Memory B cell (primary cell): Measurements from ENCODE around the gene GRAMD2A.

Experiments used
- ATAC-seq: fragments of 150-1000 bp; cut with Tn5 transposase; 2 replicates; pipeline ENCODE4 v1.10.0; 2021; ENCODE audit warnings: low read depth, mild to moderate bottlenecking, moderate library complexity
- DNase-seq, 2 donors: peaks; one replicate each; pipeline ENCODE4 v3.0.0; 2022; ENCODE audit warnings: low spot score in 2 of 2
- H3K27ac Mint-ChIP-seq: one replicate; pipeline ENCODE4 v1.8.0; 2022; ENCODE audit warnings: mild to moderate bottlenecking, moderate library complexity, mixed read lengths
- H3K27me3 Mint-ChIP-seq: one replicate; pipeline ENCODE4 v1.8.0; 2022; ENCODE audit warnings: mixed read lengths
- H3K36me3 Mint-ChIP-seq: one replicate; pipeline ENCODE4 v1.8.0; 2022; ENCODE audit warnings: mild to moderate bottlenecking, mixed read lengths
- H3K4me1 Mint-ChIP-seq: one replicate; pipeline ENCODE4 v1.8.0; 2022; ENCODE audit warnings: mixed read lengths
- H3K4me3 Mint-ChIP-seq: one replicate; pipeline ENCODE4 v1.8.0; 2022; ENCODE audit warnings: mild to moderate bottlenecking, moderate library complexity, mixed read lengths
- H3K9me3 Mint-ChIP-seq: one replicate; pipeline ENCODE4 v1.8.0; 2022; ENCODE audit warnings: mixed read lengths

The GRAMD2A gene

DNA sequence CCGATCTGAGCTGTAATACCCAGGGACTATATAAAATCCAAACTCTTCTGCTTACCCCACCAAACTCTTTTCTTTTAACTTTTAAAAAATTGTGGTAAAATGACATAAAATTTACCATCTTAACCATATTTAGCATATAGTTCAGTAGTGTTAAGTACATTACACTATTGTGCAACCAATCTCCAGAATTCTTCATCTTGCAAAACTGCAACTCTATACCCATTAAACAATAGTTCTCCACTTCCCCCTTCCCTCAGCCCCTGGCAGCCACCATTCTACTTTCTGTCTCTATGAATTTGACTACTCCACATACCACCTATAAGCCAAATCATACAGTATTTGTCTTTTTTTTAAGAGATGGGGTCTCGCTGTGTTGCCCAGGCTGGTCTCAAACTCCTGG lies 40.7 kb downstream of the GRAMD2A start:
- ATAC-seq: no peak
- peaks cover 2% of the 10 kb centered on the region for H3K27me3 Mint-ChIP-seq
- no peak for DNase-seq
- peaks cover 3% of the 10 kb centered on the region for H3K4me1 Mint-ChIP-seq
- no peak overlapping the region for H3K4me3 Mint-ChIP-seq
- no peaks in the 10 kb centered on the region for H3K9me3 Mint-ChIP-seq
- H3K36me3 Mint-ChIP-seq: no peaks in the 10 kb centered on the region
- H3K27ac Mint-ChIP-seq: no peak overlapping the region

DNA sequence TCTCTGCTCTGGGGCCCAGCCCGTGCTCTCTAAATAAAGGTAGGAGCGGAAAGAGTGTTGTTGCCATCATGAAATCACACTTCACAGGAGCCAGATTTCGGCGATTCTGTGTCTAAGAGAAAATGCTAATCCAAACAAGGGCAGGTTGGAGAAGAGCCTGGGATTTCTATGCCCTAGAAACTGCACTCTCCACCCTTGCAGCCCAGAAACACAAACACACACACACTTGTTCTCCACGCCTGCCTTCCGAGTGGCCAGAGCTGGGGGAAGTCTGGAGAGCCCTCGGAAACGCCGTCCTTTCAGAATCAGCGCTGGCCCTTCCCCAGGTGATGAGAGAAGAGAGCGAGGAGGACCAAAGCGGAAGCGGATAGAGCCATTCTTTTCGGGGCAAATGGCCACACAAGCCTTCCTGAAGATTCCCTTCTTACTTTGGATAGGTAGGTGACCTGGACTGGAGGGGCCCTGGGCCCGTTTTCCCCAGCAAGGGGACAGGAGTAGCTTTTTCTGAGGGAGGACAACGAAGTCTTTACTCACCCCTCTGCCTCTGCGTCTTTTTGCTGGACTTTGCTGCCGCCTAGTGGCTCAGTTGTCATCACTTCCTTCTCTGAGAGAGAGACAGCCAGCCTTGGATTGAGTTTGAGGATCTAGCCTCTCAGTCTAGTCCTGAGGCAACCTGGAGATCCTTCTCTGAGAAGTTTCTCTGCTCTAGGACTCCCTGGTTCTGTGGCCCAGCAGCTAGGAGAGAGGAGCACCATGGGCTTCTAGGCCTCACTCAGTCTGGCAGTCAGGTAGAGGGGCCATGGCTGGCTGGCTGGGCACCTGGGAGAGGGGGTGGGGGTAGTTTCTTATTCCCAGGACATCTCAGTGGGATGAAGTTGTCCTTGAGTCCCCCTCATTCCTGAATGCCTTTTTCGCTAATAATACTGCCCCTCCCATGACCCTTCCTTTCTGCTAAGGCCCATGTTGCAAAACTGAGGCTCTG lies 41.7 kb downstream of the GRAMD2A start:
- Mint-ChIP-seq H3K4me1 (peaks cover 3% of the 10 kb centered on the region), H3K9me3 (no peaks in the 10 kb centered on the region), H3K27ac (no peak overlapping the region), H3K36me3 (no peaks in the 10 kb centered on the region), H3K27me3 (peaks cover 2% of the 10 kb centered on the region), H3K4me3 (peak overlapping the region; percentile 77)
- ATAC-seq (peak; percentile 97), DNase-seq (peak; percentile 83 to 86)

DNA sequence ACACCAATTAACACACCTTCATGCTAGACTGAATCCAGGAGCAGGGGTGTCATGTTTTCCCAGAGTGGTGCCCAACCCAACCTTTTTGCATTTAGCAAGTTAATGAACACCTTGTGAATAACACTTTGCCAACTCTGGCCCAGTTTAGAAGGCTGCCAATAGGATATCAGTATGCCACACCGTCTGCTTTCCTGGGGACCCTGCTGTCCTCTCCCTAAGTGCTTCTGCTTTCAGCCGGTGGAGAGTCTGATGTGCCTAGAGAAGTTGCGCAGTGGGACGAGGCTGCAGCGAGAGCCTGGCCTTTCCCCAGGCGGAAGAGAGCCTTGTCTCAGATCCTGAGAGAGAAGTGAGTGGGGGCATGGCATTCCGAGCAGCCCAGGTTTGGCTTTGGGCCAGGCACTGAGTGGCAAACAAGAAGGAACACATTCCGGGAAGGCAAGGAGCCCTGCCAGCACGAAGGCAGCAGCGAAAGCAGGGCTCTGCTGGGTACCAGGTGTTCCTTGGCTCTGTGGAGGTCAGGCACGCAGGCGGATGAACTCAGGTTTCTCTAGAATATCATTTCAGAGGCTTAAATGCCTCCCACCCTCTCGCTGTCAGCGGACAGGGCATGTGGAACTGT lies 42.5 kb downstream of the GRAMD2A start:
- Mint-ChIP-seq H3K4me1 (peaks cover 3% of the 10 kb centered on the region), H3K36me3 (no peaks in the 10 kb centered on the region), H3K27me3 (peaks cover 2% of the 10 kb centered on the region), H3K9me3 (no peaks in the 10 kb centered on the region), H3K4me3 (no peak overlapping the region), H3K27ac (no peak overlapping the region)
- ATAC-seq: no peak
- DNase-seq: no peak

DNA sequence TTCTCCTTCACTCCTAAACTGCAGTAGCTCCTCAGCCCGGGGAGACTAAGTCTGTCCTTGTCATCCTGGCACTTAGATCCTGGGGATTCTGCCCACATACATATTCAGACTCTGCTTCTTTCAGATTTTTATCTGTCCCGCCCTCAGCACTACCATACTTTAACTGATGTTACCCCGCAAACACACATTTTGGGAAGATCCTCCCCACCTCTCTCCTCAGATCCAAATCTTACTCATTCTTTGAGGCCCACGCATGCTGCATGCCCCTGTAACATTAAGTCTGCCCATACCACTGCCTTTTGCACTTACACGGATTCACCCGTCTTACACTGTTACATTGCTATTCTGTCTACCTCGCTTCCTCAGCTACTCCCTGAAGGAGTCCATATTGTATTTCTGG lies 43.3 kb downstream of the GRAMD2A start:
- Mint-ChIP-seq H3K27ac (no peak overlapping the region), H3K27me3 (peaks cover 2% of the 10 kb centered on the region), H3K9me3 (no peaks in the 10 kb centered on the region), H3K4me1 (peaks cover 3% of the 10 kb centered on the region), H3K36me3 (no peaks in the 10 kb centered on the region), H3K4me3 (no peak overlapping the region)
- no peak for ATAC-seq
- DNase-seq: no peak

DNA sequence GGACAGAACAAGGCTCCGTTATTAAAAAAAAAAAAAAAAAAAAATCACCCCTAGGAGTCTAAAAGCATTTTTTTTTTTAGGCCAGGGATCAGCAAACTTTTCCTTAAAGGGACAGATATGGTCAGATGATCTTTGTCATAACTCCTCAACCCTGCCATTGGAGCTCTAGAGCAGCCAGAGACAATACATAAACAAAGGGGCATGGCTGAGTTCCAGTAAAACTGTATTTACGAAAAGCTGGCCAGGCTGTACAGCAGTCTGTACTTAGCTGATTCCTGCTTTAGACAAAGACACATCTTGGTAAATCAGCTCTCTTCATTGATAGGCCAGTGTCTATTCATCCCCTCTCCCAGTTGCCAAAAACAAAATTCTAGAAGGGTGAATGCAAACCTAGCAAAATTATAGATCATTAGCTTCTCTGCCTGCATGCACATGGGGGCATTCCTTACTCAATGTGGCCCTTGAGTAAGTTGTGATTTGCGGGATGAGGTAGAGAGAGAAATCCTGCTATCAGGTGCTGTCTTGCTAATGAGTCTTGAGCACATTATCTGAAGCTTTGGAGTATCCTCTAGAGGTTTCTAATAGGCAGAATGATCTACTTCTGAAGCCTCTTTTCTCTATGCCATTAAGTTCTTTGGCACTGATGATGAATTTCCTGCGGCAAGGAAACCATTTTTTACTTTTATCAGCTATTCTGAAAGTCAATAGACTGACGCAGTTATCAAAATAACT lies 44.2 kb downstream of the GRAMD2A start:
- no peaks in the 10 kb centered on the region for H3K27me3 Mint-ChIP-seq
- no peaks in the 10 kb centered on the region for H3K36me3 Mint-ChIP-seq
- no peak overlapping the region for H3K27ac Mint-ChIP-seq
- ATAC-seq (no peak), DNase-seq (no peak)
- no peaks in the 10 kb centered on the region for H3K9me3 Mint-ChIP-seq
- peaks cover 3% of the 10 kb centered on the region for H3K4me1 Mint-ChIP-seq
- H3K4me3 Mint-ChIP-seq: no peak overlapping the region

DNA sequence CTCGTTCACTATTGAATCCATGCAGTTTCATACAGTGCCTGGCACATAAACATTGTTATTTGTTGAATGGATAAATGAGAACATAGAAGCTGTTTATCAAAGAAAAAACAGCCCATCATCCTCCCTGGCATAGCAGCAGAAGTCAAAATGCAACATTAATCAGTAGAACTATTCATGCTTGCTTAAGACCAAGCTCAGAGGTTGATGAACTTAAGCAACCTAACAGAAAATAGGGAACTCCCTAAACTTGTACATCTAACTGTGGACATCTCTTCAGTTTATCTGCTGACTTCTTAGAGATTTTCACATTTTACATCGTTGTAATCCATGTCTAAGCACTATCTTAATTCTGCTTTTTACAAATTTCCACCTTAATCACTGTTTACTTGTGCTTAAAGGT lies 50.2 kb downstream of the GRAMD2A start:
- Mint-ChIP-seq H3K4me3 (no peak overlapping the region), H3K9me3 (no peaks in the 10 kb centered on the region), H3K27me3 (no peaks in the 10 kb centered on the region), H3K27ac (no peak overlapping the region), H3K4me1 (no peaks in the 10 kb centered on the region), H3K36me3 (no peaks in the 10 kb centered on the region)
- ATAC-seq: no peak
- DNase-seq: no peak

DNA sequence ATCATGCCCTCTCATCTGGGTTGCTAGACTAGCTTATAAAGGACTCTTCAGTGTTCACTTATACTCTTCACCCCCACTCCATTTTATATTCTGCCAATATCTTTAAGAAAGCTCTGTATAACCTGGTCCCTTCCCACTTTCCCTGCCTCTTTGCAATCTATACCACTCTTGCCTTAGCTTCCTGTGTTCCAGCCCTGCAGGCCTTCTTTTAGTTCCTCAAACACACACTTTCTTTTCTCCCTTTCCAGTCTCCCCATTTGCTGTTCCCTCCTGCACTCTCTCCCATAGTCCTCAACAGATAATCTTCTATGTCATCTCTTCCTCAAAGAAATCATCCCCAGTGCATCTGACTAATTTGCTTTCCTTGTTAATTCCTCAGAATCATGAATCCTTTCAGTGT lies 50.7 kb downstream of the GRAMD2A start:
- Mint-ChIP-seq H3K4me1 (no peaks in the 10 kb centered on the region), H3K36me3 (no peaks in the 10 kb centered on the region), H3K27ac (no peak overlapping the region), H3K9me3 (no peaks in the 10 kb centered on the region), H3K4me3 (no peak overlapping the region), H3K27me3 (no peaks in the 10 kb centered on the region)
- DNase-seq (no peak), ATAC-seq (no peak)

DNA sequence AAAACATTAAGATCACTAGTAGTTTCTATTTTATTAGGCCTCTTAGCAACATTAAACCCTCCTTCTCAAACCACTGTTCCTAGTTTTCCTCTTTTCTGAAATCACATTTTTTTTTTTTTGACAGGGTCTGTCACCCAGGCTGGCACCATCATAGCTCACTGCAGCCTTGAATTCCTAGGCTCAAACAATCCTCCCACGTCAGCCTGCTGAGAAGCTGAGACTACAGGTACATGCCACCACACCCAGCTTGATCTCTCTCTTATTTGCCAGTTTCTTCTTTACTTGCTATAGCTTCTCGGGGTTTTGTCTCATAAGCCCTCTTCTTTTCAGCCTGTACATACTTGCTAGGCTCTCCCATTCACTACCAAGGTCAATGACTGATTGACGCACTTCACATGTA lies 51.4 kb downstream of the GRAMD2A start:
- no peaks in the 10 kb centered on the region for H3K9me3 Mint-ChIP-seq
- no peak for DNase-seq
- H3K36me3 Mint-ChIP-seq: no peaks in the 10 kb centered on the region
- no peak overlapping the region for H3K4me3 Mint-ChIP-seq
- peaks cover 5% of the 10 kb centered on the region for H3K4me1 Mint-ChIP-seq
- no peaks in the 10 kb centered on the region for H3K27me3 Mint-ChIP-seq
- ATAC-seq: no peak
- no peak overlapping the region for H3K27ac Mint-ChIP-seq

DNA sequence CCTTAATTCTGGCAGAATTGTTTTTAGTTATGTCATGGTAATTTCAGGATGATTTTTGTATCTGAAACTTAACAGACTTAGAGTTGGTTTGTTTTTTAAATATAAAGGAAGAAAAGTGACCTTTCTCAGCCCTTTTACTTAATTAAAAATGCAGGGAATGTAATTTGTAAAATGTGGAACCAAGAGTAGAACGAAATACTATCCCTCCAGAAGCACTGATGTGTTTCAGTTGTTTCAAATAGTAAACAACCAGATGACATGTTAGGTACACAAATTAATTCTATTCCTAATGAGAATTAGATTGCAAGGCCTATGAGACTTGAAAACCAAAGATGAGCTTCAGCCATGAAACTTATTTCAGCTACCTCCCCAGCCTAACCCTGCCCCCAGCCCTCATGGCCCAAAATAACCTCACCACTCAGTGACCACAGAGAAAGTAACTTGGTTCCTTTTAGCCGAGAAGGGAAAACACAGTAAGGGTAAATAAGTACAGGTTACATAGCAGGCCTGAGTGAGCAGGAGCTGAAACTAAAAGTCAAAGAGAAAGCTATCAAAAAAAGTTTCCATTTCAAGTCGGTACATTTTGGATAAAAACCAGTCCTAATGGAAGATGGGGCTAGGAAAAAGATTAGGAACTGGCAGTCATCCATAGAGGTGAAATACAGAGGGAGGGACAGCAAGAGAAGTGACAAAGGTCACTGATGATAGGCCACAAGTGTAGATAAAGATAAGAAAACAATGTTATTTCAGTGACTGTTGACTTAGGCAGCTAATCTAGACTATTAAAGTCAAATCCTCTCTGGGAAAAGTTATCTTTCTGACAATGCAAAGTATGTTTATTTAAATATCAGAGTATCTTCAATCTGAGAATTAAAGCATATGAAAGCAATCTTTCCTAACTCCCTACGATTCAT lies 56.2 kb downstream of the GRAMD2A start:
- Mint-ChIP-seq H3K27me3 (no peaks in the 10 kb centered on the region), H3K9me3 (no peaks in the 10 kb centered on the region), H3K36me3 (no peaks in the 10 kb centered on the region), H3K27ac (peak overlapping the region; percentile 81), H3K4me1 (peaks cover 10% of the 10 kb centered on the region), H3K4me3 (peak overlapping the region; percentile 35)
- ATAC-seq (peak; percentile 100), DNase-seq (no peak)

DNA sequence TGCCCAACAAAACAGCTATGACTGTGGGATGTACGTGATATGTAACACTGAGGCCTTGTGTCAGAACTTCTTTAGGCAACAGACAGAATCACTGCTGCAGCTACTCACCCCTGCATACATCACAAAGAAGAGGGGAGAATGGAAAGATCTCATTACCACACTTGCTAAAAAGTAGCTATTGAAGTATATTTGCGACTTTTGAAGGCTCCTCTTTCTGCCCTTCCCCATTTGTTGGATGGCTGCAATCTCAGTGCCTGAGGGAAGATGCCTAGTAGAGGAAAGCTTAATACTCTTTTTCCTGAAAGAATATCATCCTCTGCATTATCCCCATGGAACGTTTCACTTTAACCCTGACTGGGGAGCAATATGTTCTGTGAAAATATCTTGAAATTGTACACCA lies 57.5 kb downstream of the GRAMD2A start:
- Mint-ChIP-seq H3K9me3 (no peaks in the 10 kb centered on the region), H3K27me3 (no peaks in the 10 kb centered on the region), H3K4me3 (no peak overlapping the region), H3K4me1 (peaks cover 10% of the 10 kb centered on the region), H3K27ac (no peak overlapping the region), H3K36me3 (no peaks in the 10 kb centered on the region)
- no peak for ATAC-seq
- no peak for DNase-seq

DNA sequence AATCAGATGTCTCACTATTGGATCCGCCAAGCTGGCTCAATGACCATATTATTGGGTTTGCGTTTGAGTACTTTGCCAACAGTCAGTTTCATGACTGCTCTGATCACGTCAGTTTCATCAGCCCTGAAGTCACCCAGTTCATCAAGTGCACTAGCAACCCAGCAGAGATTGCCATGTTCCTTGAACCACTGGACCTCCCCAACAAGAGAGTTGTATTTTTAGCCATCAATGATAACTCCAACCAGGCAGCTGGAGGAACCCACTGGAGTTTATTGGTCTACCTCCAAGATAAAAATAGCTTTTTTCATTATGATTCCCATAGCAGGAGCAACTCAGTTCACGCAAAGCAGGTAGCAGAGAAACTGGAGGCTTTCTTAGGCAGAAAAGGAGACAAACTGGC lies 57.9 kb downstream of the GRAMD2A start:
- Mint-ChIP-seq H3K27ac (no peak overlapping the region), H3K27me3 (no peaks in the 10 kb centered on the region), H3K36me3 (no peaks in the 10 kb centered on the region), H3K4me1 (peaks cover 10% of the 10 kb centered on the region), H3K9me3 (no peaks in the 10 kb centered on the region), H3K4me3 (no peak overlapping the region)
- no peak for ATAC-seq
- no peak for DNase-seq

DNA sequence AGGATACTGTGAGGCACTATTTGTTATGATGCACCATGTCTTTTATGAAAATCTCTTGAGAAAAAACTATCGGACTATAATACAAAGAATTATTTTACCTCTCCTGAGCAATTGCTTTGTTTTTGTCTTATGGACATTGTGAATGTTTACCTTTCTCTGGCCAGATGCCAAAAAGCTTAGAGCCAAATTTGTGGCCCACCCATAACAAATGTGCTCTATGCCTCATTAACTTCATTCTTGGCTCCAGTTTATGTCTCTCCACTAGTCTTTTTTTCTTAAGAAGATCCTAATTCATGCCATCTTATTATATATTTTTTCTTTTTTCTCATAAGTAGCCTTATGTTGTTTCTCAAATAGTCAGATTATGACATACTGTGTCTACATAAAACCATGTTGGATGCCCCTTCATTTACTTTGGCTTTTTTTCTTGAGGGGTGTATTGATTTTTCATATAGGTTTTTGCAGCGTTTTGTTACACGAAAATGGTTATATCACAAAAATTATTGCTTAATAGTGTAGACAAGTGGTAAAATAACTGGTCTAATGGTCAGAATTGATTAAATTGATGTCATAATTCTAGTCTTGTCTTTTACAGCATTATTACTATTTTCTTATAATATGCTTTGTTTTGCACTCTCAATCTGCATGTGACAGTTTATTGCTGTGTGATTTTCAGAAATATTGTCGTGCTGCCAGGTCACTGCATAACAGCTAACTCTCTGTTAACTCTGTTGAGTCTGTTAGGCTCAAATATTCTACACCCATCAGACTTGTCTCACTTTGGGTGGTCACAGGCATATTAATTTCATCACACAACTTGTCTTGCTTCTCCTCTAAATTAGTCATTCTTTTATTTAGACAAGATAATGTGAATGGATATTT lies 61.2 kb downstream of the GRAMD2A start:
- Mint-ChIP-seq H3K27me3 (no peaks in the 10 kb centered on the region), H3K27ac (no peak overlapping the region), H3K4me1 (peaks cover 7% of the 10 kb centered on the region), H3K4me3 (no peak overlapping the region), H3K9me3 (no peaks in the 10 kb centered on the region), H3K36me3 (no peaks in the 10 kb centered on the region)
- DNase-seq (no peak), ATAC-seq (no peak)

DNA sequence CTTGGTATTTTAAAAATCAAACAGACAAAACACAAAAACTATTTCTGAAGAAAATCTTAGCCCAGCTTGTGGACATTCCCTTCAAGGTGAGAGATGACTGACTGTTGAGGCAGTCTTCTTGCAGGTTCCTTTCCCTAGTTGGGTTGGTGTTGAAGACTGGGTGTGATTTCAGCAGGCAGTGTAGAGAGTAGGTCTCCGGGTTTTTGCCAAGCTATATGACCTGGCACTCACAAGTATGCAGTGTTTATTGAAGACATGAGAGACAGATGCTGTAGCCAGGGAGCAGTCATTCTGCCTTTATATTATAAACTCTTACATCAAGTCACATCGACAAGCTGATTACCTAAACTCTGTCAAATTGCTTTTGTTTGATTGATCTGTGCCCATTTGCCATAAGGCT lies 61.9 kb downstream of the GRAMD2A start:
- H3K36me3 Mint-ChIP-seq: no peaks in the 10 kb centered on the region
- H3K4me3 Mint-ChIP-seq: no peak overlapping the region
- no peaks in the 10 kb centered on the region for H3K27me3 Mint-ChIP-seq
- peaks cover under 1% of the 10 kb centered on the region for H3K4me1 Mint-ChIP-seq
- H3K27ac Mint-ChIP-seq: no peak overlapping the region
- DNase-seq: no peak
- ATAC-seq: no peak
- no peaks in the 10 kb centered on the region for H3K9me3 Mint-ChIP-seq
